Coronary artery (tissue), 2 donors: ENCODE measurements around the gene MARCHF11.

ENCODE experiments used
- DNase-seq: peaks from one replicate; pipeline ENCODE4 v3.0.0-alpha.2; 2017; ENCODE audit warnings: low spot score
- H3K27ac ChIP-seq, 2 donors: fragments of 200-600 bp; sonication (generic); one replicate each; pipeline ENCODE4 v1.5.1; 2016 to 2019
- H3K4me3 ChIP-seq: fragments of 200-600 bp; sonication (generic); 2 replicates; pipeline ENCODE4 v1.5.1; 2016; ENCODE audit warnings: mild to moderate bottlenecking, moderate library complexity
- CTCF ChIP-seq: fragments of 200-600 bp; sonication (generic); IDR thresholded peaks from one replicate; pipeline ENCODE4 v1.5.1; 2019; ENCODE audit warnings: antibody characterized with exemption

The MARCHF11 gene

DNA sequence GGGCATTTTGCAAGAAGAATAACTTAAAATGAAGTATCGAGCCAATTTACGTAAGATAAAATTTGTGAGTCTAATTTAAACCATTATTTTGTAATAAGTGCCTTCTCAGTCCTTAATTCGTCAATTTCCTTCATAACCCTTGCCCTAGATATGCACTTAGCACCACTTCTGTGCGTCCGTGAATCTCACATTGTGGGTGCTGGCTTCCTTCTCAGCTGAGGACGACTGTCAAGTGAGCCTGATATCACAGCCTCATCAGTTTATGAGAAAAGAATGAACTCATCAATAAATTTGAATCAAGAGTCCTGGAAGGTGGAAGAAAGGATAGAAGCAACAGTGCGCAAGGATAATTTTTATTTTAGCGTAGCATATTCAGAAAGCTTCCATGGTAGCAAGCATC, 64.5 kb downstream of the MARCHF11 start:
- no peak for DNase-seq
- Histone ChIP-seq H3K4me3 (no peak overlapping the region), H3K27ac (no peak overlapping the region)
- no peak for TF ChIP-seq CTCF

DNA sequence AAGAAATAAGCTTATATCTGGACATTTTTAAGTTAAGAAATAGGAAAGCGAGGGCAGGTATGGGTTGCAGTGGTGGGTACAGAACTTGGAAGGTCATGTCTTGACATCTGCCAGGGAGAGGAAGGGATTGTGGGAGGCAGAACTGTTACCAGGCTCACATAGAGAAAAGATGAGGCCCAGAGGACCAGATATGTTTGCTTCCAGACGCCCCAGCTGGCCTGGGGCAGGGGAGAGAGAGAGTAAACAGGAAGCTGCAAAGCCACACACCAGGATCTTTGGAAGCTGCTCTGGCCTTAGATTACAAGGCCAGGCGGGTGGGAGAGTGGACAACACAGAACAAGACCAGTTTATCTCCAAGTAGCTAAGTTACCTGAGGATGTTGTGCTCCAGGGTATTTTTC, 71.2 kb downstream of the MARCHF11 start:
- TF ChIP-seq CTCF = no peak
- no peak overlapping the region for H3K4me3 ChIP-seq
- no peak for DNase-seq
- H3K27ac ChIP-seq = no peak overlapping the region

DNA sequence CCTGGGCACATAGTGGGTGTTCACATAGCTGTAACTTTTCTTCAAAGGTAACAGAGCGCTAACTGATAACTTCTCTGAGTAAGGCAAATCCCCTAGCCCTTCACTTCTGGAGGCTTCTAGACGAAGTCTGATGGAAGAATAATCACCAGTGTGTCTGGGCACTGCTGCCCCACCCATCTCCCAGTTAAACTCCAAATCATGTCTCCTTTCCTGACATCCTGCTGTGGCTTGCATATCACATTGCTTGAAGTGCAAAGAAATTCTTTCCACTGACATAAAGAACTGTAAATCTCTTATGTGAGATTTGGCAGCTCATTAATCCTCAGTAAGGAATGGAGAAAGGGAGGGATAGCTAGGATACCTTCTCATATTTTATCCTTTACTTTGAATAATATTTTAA, 74.6 kb downstream of the MARCHF11 start:
- no peak for TF ChIP-seq CTCF
- no peak overlapping the region for H3K4me3 ChIP-seq
- H3K27ac ChIP-seq = no peak overlapping the region
- no peak for DNase-seq

- Histone ChIP-seq H3K4me3 (no peak overlapping the region), H3K27ac (no peak overlapping the region)
- no peak for DNase-seq
- TF ChIP-seq CTCF = no peak
These were observed 84.0 kb downstream of the MARCHF11 start for GRCh38 chr5:16095612-16096011.

- no peak overlapping the region for H3K4me3 ChIP-seq
- no peak overlapping the region for H3K27ac ChIP-seq
- no peak for TF ChIP-seq CTCF
- DNase-seq = no peak
These were observed 89.3 kb downstream of the MARCHF11 start for GRCh38 chr5:16090270-16090669.

DNA sequence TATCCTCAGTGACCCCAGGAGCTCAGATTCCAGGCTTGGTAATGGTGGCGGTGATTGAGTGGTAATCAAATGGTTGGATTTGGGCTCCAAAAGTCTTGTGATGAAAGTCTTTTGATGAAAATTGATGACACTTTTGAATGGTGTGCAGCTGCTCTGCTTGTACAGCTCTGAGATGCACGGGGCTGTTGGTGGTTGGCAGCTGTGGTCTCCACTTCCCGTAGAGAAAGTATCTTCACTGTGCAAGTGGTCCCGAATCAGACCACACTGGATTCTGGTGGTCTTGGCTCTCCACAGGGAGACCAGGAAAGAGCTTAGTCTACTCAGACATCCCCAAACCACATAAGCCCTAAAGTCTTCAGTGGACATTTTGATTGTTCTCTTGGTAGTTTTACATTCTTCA, 96.6 kb downstream of the MARCHF11 start:
- DNase-seq = no peak
- no peak for TF ChIP-seq CTCF
- Histone ChIP-seq H3K4me3 (no peak overlapping the region), H3K27ac (no peak overlapping the region)

DNA sequence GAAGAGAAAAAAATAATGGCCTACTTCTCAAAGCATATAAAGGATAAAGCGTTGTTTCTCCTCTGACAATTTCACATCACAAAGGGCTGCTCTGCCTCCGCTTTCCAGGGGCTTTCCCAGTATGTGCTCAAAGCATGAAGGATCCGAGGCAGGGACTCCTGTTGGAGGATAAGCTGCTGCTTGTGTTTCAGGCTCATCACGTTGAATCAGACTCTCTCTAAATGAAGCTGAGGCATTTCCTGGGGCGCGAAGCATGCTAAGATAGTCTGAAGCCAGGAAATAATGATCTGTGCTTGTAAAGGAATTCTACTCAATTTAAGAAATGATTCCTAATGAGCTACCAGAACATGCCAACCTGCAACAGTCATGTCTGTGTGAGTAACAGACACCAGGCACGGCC, 97.5 kb downstream of the MARCHF11 start:
- Histone ChIP-seq H3K4me3 (no peak overlapping the region), H3K27ac (no peak overlapping the region)
- no peak for TF ChIP-seq CTCF
- DNase-seq = no peak
